Measurements from ENCODE around the gene CTNNA1. TPM values are rescaled to one million over a fixed set of nuclear protein-coding genes. Genes with fewer than 3 reads are reported as not detected.
"Not testable (repeated sequence)": the region's sequence is repeated elsewhere in the genome, so short reads cannot be mapped to it uniquely, and the experiment has no call there.

The CTNNA1 gene
- total and polyA plus RNA-seq, 2 of the 8 experiments (the other 6 are each of a cell fraction or from before 2014, with no cell fraction given), result 115 to 349 TPM

- H3K18ac ChIP-seq (ENCODE audit: extremely low read depth, low read length), result not testable (repeated sequence)
- CTCF ChIA-PET (ENCODE audit: partially characterized antibody), result interaction anchor here (1.0 kb wide), 1 partner anchor 10 kb away, joined by 3 read pairs; no protein-coding TSS in a partner anchor
Measured at GRCh38 chr5:138761115-138761514, 7.9 kb downstream of the CTNNA1 start.

GRCh38 chr5:138761670-138762069 is 8.4 kb downstream of the CTNNA1 start:
- not testable (repeated sequence) for H3K18ac ChIP-seq (ENCODE audit: extremely low read depth, low read length); H3K27me3 ChIP-seq (replicated peaks in 1 of 4; ENCODE audit: control insufficient read depth in 3 of 4, extremely low read depth in 1 of 4, insufficient read depth in 3 of 4, low read length in 3 of 4); H3K4me2 ChIP-seq (ENCODE audit: insufficient read depth in 1 of 2, low read depth in 2 of 2, low read length in 2 of 2); H4K5ac ChIP-seq (ENCODE audit: insufficient read length, low read depth, low read length); DNase-seq (ENCODE audit: low read depth in 1 of 2, low spot score in 2 of 2); H3K23me2 ChIP-seq (ENCODE audit: low read depth, low read length); H3K9me3 ChIP-seq (ENCODE audit: insufficient read depth in 2 of 2, low read depth in 1 of 2, low read length in 1 of 2); H4K91ac ChIP-seq (replicated peaks; ENCODE audit: insufficient read length, low read length); H3K23ac ChIP-seq (ENCODE audit: insufficient read length); H3K9ac ChIP-seq (replicated peaks in 1 of 4; ENCODE audit: extremely low read depth in 1 of 4, low read depth in 3 of 4, low read length in 3 of 4); H3K27ac ChIP-seq (ENCODE audit: low read depth, low read length); H2AFZ ChIP-seq (ENCODE audit: low read length); H2BK20ac ChIP-seq (ENCODE audit: low read length); H2BK15ac ChIP-seq (ENCODE audit: low read length); H4K8ac ChIP-seq (ENCODE audit: extremely low read depth, insufficient read depth, low read length); H3K4ac ChIP-seq (replicated peaks; ENCODE audit: insufficient read length, low read depth, low read length); H3K56ac ChIP-seq (replicated peaks; ENCODE audit: insufficient read length, low read depth, low read length); FAIRE-seq; H3K79me1 ChIP-seq (ENCODE audit: low read depth, low read length); H2BK5ac ChIP-seq (ENCODE audit: low read depth, low read length); H3K14ac ChIP-seq (ENCODE audit: insufficient read length); H2BK120ac ChIP-seq (replicated peaks; ENCODE audit: low read depth, low read length); H3K4me3 ChIP-seq (ENCODE audit: extremely low read depth in 1 of 4, insufficient read depth in 2 of 4, low read depth in 3 of 4, low read length in 4 of 4); H2AK5ac ChIP-seq (ENCODE audit: low read depth, low read length); H3K4me1 ChIP-seq (replicated peaks in 1 of 4; ENCODE audit: control insufficient read depth in 3 of 4, insufficient read depth in 4 of 4, low read length in 3 of 4); H2BK12ac ChIP-seq (ENCODE audit: low read depth, low read length)
- 83% methylated on average over 6 of the region's 6 CpGs; no CpG with 5 or more reads in 1 of the 2 experiments for WGBS, 2 experiments (ENCODE audit: extremely low coverage in 1 of 2, insufficient coverage in 1 of 2, insufficient read length in 1 of 2, insufficient replicate concordance in 2 of 2, low coverage in 1 of 2, low lambda C conversion rate in 2 of 2, missing lambda C conversion rate in 1 of 2)
- CTCF ChIA-PET (ENCODE audit: partially characterized antibody), result interaction anchor here (1.0 to 1.4 kb wide), 3 partner anchors 28 to 63 kb away, joined by 3 to 7 read pairs (median 4); no protein-coding TSS in a partner anchor
- POLR2A ChIA-PET (ENCODE audit: partially characterized antibody), result interaction anchor here (0.7 to 1.4 kb wide), 4 partner anchors 9 to 36 kb away, joined by 3 read pairs; partner anchors contain the start of gene CTNNA1
- H3K79me2 ChIP-seq (ENCODE audit: control insufficient read depth in 1 of 2, insufficient read depth in 2 of 2, low read length in 2 of 2), result peaks cover 40 to 95% of the 10 kb centered on the region in 2 experiments
- peaks cover 0 to 29% (median 13%) of the 10 kb centered on the region in 4 experiments; a peak in 4 of 8 replicates for H3K36me3 ChIP-seq (ENCODE audit: control insufficient read depth in 2 of 4, insufficient read depth in 4 of 4, low read length in 3 of 4)
- H4K20me1 ChIP-seq (replicated peaks in 1 of 2; ENCODE audit: control insufficient read depth in 1 of 2, insufficient read depth in 2 of 2, low read length in 2 of 2), result peaks cover 16 to 25% of the 10 kb centered on the region in 2 experiments

More at GRCh38 chr5:138761115-138761514, 7.9 kb downstream of the CTNNA1 start:
- not testable (repeated sequence) for H3K9ac ChIP-seq (replicated peaks in 1 of 4; ENCODE audit: extremely low read depth in 1 of 4, low read depth in 3 of 4, low read length in 3 of 4); H2AFZ ChIP-seq (ENCODE audit: low read length); H3K4me1 ChIP-seq (replicated peaks in 1 of 4; ENCODE audit: control insufficient read depth in 3 of 4, insufficient read depth in 4 of 4, low read length in 3 of 4); H3K79me1 ChIP-seq (ENCODE audit: low read depth, low read length); H3K23me2 ChIP-seq (ENCODE audit: low read depth, low read length); H4K8ac ChIP-seq (ENCODE audit: extremely low read depth, insufficient read depth, low read length); H3K27me3 ChIP-seq (replicated peaks in 1 of 4; ENCODE audit: control insufficient read depth in 3 of 4, extremely low read depth in 1 of 4, insufficient read depth in 3 of 4, low read length in 3 of 4); H2AK5ac ChIP-seq (ENCODE audit: low read depth, low read length); H3K23ac ChIP-seq (ENCODE audit: insufficient read length); H3K56ac ChIP-seq (replicated peaks; ENCODE audit: insufficient read length, low read depth, low read length); FAIRE-seq; H3K9me3 ChIP-seq (ENCODE audit: insufficient read depth in 2 of 2, low read depth in 1 of 2, low read length in 1 of 2); H2BK5ac ChIP-seq (ENCODE audit: low read depth, low read length); H3K27ac ChIP-seq (ENCODE audit: low read depth, low read length); H3K4me3 ChIP-seq (ENCODE audit: extremely low read depth in 1 of 4, insufficient read depth in 2 of 4, low read depth in 3 of 4, low read length in 4 of 4); H3K14ac ChIP-seq (ENCODE audit: insufficient read length); H2BK120ac ChIP-seq (replicated peaks; ENCODE audit: low read depth, low read length); H2BK12ac ChIP-seq (ENCODE audit: low read depth, low read length); H3K4ac ChIP-seq (replicated peaks; ENCODE audit: insufficient read length, low read depth, low read length); H2BK20ac ChIP-seq (ENCODE audit: low read length); H2BK15ac ChIP-seq (ENCODE audit: low read length); DNase-seq (ENCODE audit: low read depth in 1 of 2, low spot score in 2 of 2); H4K91ac ChIP-seq (replicated peaks; ENCODE audit: insufficient read length, low read length); H3K4me2 ChIP-seq (ENCODE audit: insufficient read depth in 1 of 2, low read depth in 2 of 2, low read length in 2 of 2); H4K5ac ChIP-seq (ENCODE audit: insufficient read length, low read depth, low read length)
- Histone ChIP-seq H3K36me3 (ENCODE audit: control insufficient read depth in 2 of 4, insufficient read depth in 4 of 4, low read length in 3 of 4) (peaks cover 0 to 29% (median 13%) of the 10 kb centered on the region in 4 experiments; a peak in 4 of 8 replicates), H3K79me2 (ENCODE audit: control insufficient read depth in 1 of 2, insufficient read depth in 2 of 2, low read length in 2 of 2) (peaks cover 41 to 95% of the 10 kb centered on the region in 2 experiments), H4K20me1 (replicated peaks in 1 of 2; ENCODE audit: control insufficient read depth in 1 of 2, insufficient read depth in 2 of 2, low read length in 2 of 2) (peaks cover 15 to 28% of the 10 kb centered on the region in 2 experiments)
- WGBS, 2 experiments (ENCODE audit: extremely low coverage in 1 of 2, insufficient coverage in 1 of 2, insufficient read length in 1 of 2, insufficient replicate concordance in 2 of 2, low coverage in 1 of 2, low lambda C conversion rate in 2 of 2, missing lambda C conversion rate in 1 of 2), result 88% methylated on average over 7 of the region's 7 CpGs; no CpG with 5 or more reads in 1 of the 2 experiments
- POLR2A ChIA-PET (ENCODE audit: partially characterized antibody), result interaction anchor here (1.4 kb wide), 1 partner anchor 9 kb away, joined by 3 read pairs; no protein-coding TSS in a partner anchor
